Hepatocyte (in vitro differentiated cells): Measurements from ENCODE around the gene PPP6R2.

Experiments
- EZH2 ChIP-seq: fragments of 200-600 bp; sonication (generic); IDR thresholded peaks from 2 replicates; pipeline ENCODE4 v1.6.1; 2016; ENCODE audit warnings: antibody characterized with exemption, mild to moderate bottlenecking, borderline replicate concordance
- EZH2phosphoT487 ChIP-seq: fragments of 200-600 bp; sonication (generic); IDR thresholded peaks from one replicate; pipeline ENCODE4 v1.6.1; 2018; ENCODE audit warnings: antibody characterized with exemption, mild to moderate bottlenecking, low read depth, moderate library complexity; ENCODE audit not compliant: unreplicated experiment, severe bottlenecking
- TF ChIP-seq, protein P1 (sequence below): fragments of 200-600 bp; sonication (generic); IDR thresholded peaks from 2 replicates; pipeline ENCODE4 v1.5.1; 2016; ENCODE audit warnings: antibody characterized with exemption, mild to moderate bottlenecking; ENCODE audit not compliant: poor library complexity

DNA sequence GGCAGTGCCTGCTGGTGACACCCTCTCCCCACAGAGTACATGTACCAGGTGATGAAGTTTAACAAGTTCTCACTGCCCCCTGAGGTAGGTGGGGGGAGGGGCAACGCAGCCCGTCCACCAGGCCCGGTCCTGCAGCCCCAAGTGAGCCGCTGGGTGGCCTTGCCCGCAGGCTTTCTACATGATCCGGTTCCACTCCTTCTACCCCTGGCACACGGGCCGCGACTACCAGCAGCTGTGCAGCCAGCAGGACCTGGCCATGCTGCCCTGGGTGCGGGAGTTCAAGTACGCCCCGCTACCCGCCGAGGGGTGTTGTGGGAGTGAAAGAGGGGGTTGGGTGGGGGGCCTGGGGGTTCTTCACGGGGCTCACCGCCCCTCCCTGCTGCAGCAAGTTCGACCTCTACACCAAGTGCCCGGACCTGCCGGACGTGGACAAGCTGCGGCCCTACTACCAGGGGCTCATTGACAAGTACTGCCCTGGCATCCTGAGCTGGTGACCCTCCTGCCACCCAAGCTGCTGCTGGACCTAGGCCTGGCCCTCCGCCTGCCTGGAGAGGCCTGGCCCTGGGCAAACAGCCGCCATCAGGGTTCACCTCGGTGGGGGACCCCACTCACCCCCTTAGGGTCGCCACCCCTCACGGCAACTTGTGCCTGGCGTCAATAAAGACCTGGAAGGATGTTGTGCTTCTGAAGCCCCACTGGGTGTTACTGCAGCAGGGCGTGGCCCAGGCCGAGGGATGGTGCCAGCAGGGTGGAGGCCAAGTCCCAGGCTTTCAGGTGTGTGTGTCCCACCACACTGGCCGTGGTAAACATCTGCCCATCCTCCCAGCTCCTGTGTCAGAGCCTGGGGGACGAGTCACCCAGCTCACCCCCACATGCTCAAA lies 146.5 kb downstream of the PPP6R2 start:
- TF ChIP-seq, protein P1, sequence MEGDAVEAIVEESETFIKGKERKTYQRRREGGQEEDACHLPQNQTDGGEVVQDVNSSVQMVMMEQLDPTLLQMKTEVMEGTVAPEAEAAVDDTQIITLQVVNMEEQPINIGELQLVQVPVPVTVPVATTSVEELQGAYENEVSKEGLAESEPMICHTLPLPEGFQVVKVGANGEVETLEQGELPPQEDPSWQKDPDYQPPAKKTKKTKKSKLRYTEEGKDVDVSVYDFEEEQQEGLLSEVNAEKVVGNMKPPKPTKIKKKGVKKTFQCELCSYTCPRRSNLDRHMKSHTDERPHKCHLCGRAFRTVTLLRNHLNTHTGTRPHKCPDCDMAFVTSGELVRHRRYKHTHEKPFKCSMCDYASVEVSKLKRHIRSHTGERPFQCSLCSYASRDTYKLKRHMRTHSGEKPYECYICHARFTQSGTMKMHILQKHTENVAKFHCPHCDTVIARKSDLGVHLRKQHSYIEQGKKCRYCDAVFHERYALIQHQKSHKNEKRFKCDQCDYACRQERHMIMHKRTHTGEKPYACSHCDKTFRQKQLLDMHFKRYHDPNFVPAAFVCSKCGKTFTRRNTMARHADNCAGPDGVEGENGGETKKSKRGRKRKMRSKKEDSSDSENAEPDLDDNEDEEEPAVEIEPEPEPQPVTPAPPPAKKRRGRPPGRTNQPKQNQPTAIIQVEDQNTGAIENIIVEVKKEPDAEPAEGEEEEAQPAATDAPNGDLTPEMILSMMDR = no peak
- TF ChIP-seq EZH2 = no peak
- no peak for TF ChIP-seq EZH2phosphoT487
